Lung (tissue), 12 donors: ENCODE data around the gene OR2F1. TPM values are rescaled to one million over a fixed set of nuclear protein-coding genes. Genes with fewer than 3 reads are reported as not detected.
A peak's percentile ranks its signal among the peaks of the same experiment; 100 is the strongest.

ENCODE experiments used
- ATAC-seq: fragments of 200-7000 bp; cut with Tn5 transposase; one replicate; pipeline ENCODE4 v1.9.1; 2020; ENCODE audit warnings: moderate number of reproducible peaks; ENCODE audit not compliant: insufficient read depth, low FRiP score
- DNase-seq, 3 donors: peaks; one replicate each; pipeline ENCODE4 v3.0.0-alpha.2; 2013 to 2017
- H3K27ac ChIP-seq, 2 donors: one replicate each; pipeline ENCODE4 v1.5.1; 2013; ENCODE audit warnings: mild to moderate bottlenecking in 2 of 2, moderate library complexity in 2 of 2, control low read depth in 1 of 2, inconsistent platforms in 1 of 2, low read depth in 1 of 2, low read length in 1 of 2
- H3K27me3 ChIP-seq, 3 donors: one replicate each; pipeline ENCODE4 v1.5.1; 2013; ENCODE audit warnings: low read length in 2 of 3; ENCODE audit not compliant: control insufficient read depth in 3 of 3, insufficient read depth in 3 of 3
- H3K36me3 ChIP-seq, 4 donors: one replicate each; pipeline ENCODE4 v1.5.1; 2013; ENCODE audit warnings: low read length in 4 of 4, mild to moderate bottlenecking in 1 of 4, moderate library complexity in 1 of 4; ENCODE audit not compliant: control insufficient read depth in 4 of 4, insufficient read depth in 4 of 4
- H3K4me1 ChIP-seq, 5 donors: one replicate each; pipeline ENCODE4 v1.5.1; 2013; ENCODE audit warnings: low read length in 5 of 5, mild to moderate bottlenecking in 2 of 5, moderate library complexity in 1 of 5; ENCODE audit not compliant: control insufficient read depth in 5 of 5, insufficient read depth in 5 of 5
- H3K4me3 ChIP-seq: one replicate; pipeline ENCODE4 v1.5.1; 2013; ENCODE audit warnings: mild to moderate bottlenecking, control low read depth, moderate library complexity
- H3K9ac ChIP-seq, 2 donors: one replicate each; pipeline ENCODE4 v1.5.1; 2013; ENCODE audit warnings: low read length in 2 of 2, control low read depth in 1 of 2; ENCODE audit not compliant: insufficient read depth in 1 of 2
- H3K9me3 ChIP-seq, 4 donors: one replicate each; pipeline ENCODE4 v1.5.1; 2013; ENCODE audit warnings: low read length in 3 of 4, mild to moderate bottlenecking in 1 of 4, moderate library complexity in 1 of 4; ENCODE audit not compliant: control insufficient read depth in 4 of 4, insufficient read depth in 3 of 4
- WGBS, 2 donors: extraction: QIAGEN DNeasy Blood & Tissue Kit; methylation state at CpG; one replicate each; pipeline ENCODE4 v1.1.7; 2013; 5-methylcytosine and 5-hydroxymethylcytosine counted together
- polyA plus RNA-seq, 2 donors: library from polyadenylated mRNA; stranded (reverse); fragments of 200-250 nt; gene quantifications; one replicate each; pipeline ENCODE4 v1.2.1, GENCODE V29; 2013
- total RNA-seq, 2 donors: library from RNA; depleted of rRNA in 1 of 2; stranded (reverse); fragments of >200 nt in 1 of 2; gene quantifications; one replicate each; pipeline ENCODE4 v1.2.1, GENCODE V29; 2014 to 2021
- TF ChIP-seq, protein P1 (sequence below): IDR thresholded peaks from 2 replicates; pipeline ENCODE4 v1.5.1; 2012; ENCODE audit warnings: mild to moderate bottlenecking; ENCODE audit errors: control extremely low read depth, extremely low read depth
- donor health status: control.
- donor health status: control.
- donor health status: Bipolar disorder and iron deficiency.
- donor health status: healthy.
- donor health status: DM: yes; HTN: yes; CAD: no.

OR2F1 gene
- total and polyA plus RNA-seq, 4 donors, result not detected

DNA sequence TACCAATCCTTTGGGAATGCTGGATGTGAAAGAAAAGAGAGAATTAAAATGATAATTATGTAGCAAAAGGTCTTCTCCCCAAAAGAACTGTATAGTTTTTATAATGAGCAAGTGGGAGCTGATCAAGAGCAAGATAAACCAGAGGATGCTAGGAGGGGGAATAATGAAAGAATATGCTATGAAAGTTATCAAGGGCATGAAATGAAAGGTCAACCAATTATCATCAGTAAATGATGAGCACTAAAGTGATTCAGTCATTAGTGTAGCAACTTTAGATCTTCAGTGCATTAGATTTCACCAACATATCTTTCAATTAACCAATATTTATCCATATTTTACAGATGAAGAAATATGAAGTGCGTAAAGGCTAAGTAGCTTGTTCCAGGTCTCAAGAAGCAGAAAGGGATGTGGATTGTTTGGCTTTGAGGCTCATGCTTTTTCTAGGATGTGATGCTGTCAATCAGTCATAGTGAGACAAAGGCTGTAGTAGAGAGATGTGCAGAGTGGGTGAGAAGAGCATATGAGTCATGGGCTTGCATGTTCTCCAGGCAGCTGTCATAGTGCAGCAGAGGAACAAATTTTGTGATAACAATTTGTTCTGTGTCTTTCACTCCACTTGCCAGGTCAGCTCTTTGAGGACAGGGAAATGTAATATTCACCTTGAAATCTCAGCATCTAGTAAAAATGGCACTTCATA is 25.3 kb upstream of the OR2F1 start:
- H3K27ac ChIP-seq, result no peak overlapping the region
- WGBS, 2 donors, result 88 to 97% methylated on average over 1 of the region's 1 CpG
- H3K36me3 ChIP-seq, result no peaks in the 10 kb centered on the region
- TF ChIP-seq, protein P1, sequence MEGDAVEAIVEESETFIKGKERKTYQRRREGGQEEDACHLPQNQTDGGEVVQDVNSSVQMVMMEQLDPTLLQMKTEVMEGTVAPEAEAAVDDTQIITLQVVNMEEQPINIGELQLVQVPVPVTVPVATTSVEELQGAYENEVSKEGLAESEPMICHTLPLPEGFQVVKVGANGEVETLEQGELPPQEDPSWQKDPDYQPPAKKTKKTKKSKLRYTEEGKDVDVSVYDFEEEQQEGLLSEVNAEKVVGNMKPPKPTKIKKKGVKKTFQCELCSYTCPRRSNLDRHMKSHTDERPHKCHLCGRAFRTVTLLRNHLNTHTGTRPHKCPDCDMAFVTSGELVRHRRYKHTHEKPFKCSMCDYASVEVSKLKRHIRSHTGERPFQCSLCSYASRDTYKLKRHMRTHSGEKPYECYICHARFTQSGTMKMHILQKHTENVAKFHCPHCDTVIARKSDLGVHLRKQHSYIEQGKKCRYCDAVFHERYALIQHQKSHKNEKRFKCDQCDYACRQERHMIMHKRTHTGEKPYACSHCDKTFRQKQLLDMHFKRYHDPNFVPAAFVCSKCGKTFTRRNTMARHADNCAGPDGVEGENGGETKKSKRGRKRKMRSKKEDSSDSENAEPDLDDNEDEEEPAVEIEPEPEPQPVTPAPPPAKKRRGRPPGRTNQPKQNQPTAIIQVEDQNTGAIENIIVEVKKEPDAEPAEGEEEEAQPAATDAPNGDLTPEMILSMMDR, result no peak
- DNase-seq, result no peak
- no peak overlapping the region for H3K4me3 ChIP-seq
- H3K9me3 ChIP-seq, result peaks cover 0 to 2% (median 0%) of the 10 kb centered on the region in 4 donors
- H3K4me1 ChIP-seq, result no peaks in the 10 kb centered on the region
- no peak overlapping the region for H3K9ac ChIP-seq
- no peaks in the 10 kb centered on the region for H3K27me3 ChIP-seq
- no peak for ATAC-seq

DNA sequence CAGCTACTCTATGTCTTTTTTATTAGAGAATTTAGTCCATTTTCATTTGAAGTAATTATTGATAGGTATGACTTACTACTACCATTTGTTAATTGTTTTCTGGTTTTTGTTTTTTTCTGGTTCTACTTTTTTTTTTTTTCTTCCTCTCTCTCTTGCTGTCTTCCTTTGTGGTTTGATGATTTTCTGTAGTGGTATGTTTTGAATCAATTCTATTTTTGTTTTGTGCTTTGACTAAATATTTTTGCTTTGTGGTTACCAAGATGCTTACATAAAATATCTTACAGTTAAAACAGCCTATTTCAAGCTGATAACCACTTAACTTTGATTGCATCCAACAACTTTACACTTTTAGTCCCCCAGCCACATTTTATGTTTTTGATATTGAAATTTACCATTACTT is 22.9 kb upstream of the OR2F1 start:
- ATAC-seq, result no peak

DNA sequence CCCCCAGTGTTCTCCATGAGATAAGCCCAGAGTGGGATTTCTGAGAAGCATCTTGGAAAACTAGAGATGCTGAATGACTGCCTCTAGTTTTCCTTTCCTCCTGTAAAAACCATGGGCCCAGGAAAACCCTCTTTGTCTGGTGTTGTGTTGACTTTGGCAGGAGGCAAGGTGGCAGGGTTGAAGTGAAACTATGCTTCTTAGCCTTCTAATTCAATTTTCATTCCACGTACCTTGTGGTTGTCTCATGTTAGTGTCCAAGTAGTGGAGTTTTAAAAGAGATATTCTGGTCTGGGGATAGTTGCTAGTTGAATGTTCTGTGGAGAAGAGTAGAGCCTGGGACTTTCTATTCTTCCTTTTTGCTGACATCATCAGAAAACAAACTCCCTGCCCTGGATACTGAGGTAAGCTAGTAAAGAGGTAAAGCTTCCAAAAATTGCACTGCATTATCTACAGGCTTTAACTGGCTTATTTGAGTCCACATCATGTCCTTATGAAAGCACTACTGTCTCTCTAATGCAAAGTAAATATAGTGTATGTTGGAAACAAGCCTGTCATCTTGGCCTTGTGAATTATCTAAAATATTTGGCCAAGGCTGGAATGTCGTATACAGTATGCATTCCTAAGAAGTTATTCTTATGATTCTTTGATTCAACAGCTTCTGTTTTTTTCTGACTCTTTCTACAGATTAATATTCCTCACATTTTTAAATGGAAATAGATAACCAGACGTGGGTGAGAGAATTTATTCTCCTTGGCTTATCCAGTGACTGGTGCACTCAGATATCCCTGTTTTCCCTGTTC is 19.9 kb upstream of the OR2F1 start, which contains the start of gene OR2F2:
Gene OR2F2 (plus strand): TSS at position 708 of the 800 bp plus-strand sequence. CDS start 0 bp downstream, at position 708.
- Histone ChIP-seq H3K27me3 (no peaks in the 10 kb centered on the region), H3K4me3 (no peak within 1 kb of the TSS), H3K27ac (no peak within 1 kb of the TSS), H3K36me3 (no peaks in the 10 kb centered on the region), H3K9me3 (peaks cover 0 to 2% (median 0%) of the 10 kb centered on the region in 4 donors), H3K4me1 (peaks cover 0 to 5% (median 0%) of the 10 kb centered on the region in 5 donors), H3K9ac (no peak within 1 kb of the TSS)
- no peak for ATAC-seq
- TF ChIP-seq, protein P1, result no peak
- peak in 2 of 3 donors; percentile 62 to 69 for DNase-seq
- 69 to 83% methylated on average over 3 of the region's 3 CpGs for WGBS, 2 donors

More for the DNA sequence above, 22.9 kb upstream of the OR2F1 start:
- Histone ChIP-seq H3K36me3 (no peaks in the 10 kb centered on the region), H3K4me1 (peaks cover 0 to 5% (median 0%) of the 10 kb centered on the region in 5 donors), H3K9ac (no peak overlapping the region), H3K27me3 (no peaks in the 10 kb centered on the region), H3K4me3 (no peak overlapping the region), H3K27ac (no peak overlapping the region), H3K9me3 (peaks cover 0 to 2% (median 0%) of the 10 kb centered on the region in 4 donors)
- TF ChIP-seq, protein P1, result no peak
- no peak for DNase-seq
